WTC11 (cell line): ENCODE results near the gene ANO9. TPM values are rescaled to one million over a fixed set of nuclear protein-coding genes. Genes with fewer than 3 reads are reported as not detected.

ENCODE experiments used
- ATAC-seq: fragments of 200-7000 bp; cut with Tn5 transposase; 2 replicates; pipeline ENCODE4 v1.10.0; 2021; ENCODE audit warnings: mild to moderate bottlenecking, moderate library complexity
- CTCF ChIA-PET: fragments of 300-600 bp; sonication (Branson Sonifier 250); formaldehyde crosslinking; loops from one replicate; lab custom pipeline; 2021; ENCODE audit warnings: antibody characterized with exemption; lab: Charles Lee
- POLR2A ChIA-PET: fragments of 350-600 bp; sonication (Branson Sonifier 250); formaldehyde crosslinking; loops from one replicate; lab custom pipeline; 2021; ENCODE audit warnings: antibody characterized with exemption; lab: Charles Lee
- DNase-seq: peaks from one replicate; pipeline ENCODE4 v3.0.0; 2021; ENCODE audit warnings: low spot score
- H3K27ac Mint-ChIP-seq: 2 replicates; pipeline ENCODE4 v1.8.0; 2021; ENCODE audit warnings: mixed read lengths
- H3K27me3 Mint-ChIP-seq: 2 replicates; pipeline ENCODE4 v1.8.0; 2021; ENCODE audit warnings: low read depth, mild to moderate bottlenecking, moderate library complexity, mixed read lengths
- H3K36me3 Mint-ChIP-seq: 2 replicates; pipeline ENCODE4 v1.8.0; 2021; ENCODE audit warnings: mixed read lengths
- H3K4me1 Mint-ChIP-seq: 2 replicates; pipeline ENCODE4 v1.8.0; 2022; ENCODE audit warnings: mixed read lengths
- H3K4me3 Mint-ChIP-seq: 2 replicates; pipeline ENCODE4 v1.8.0; 2021; ENCODE audit warnings: mild to moderate bottlenecking, moderate library complexity, mixed read lengths
- H3K9me3 Mint-ChIP-seq: 2 replicates; pipeline ENCODE4 v1.8.0; 2021; ENCODE audit warnings: mixed read lengths
- CBFB ChIP-seq: sonication (generic); formaldehyde crosslinking; IDR thresholded peaks from 2 replicates; pipeline ENCODE4 v1.8.1; 2022; ENCODE audit warnings: mild to moderate bottlenecking, low read depth, missing genetic modification reagents
- ELF4 ChIP-seq: sonication (generic); formaldehyde crosslinking; IDR thresholded peaks from 2 replicates; pipeline ENCODE4 v1.8.1; 2022; ENCODE audit warnings: low read depth, mild to moderate bottlenecking, moderate library complexity, missing genetic modification reagents
- ETV6 ChIP-seq: sonication (generic); formaldehyde crosslinking; IDR thresholded peaks from 2 replicates; pipeline ENCODE4 v1.8.1; 2022; ENCODE audit warnings: mild to moderate bottlenecking, missing genetic modification reagents
- MXD4 ChIP-seq: fragments of 250-450 bp; sonication (Bioruptor Pico); IDR thresholded peaks from 2 replicates; pipeline ENCODE4 v1.8.0; 2021; ENCODE audit warnings: mild to moderate bottlenecking, moderate library complexity, borderline replicate concordance
- NFE2L1 ChIP-seq: sonication (generic); formaldehyde crosslinking; IDR thresholded peaks from 2 replicates; pipeline ENCODE4 v1.8.1; 2023; ENCODE audit warnings: missing genetic modification reagents
- OVOL2 ChIP-seq: fragments of 250-450 bp; sonication (Bioruptor Pico); IDR thresholded peaks from 2 replicates; pipeline ENCODE4 v1.9.0; 2021; ENCODE audit warnings: mild to moderate bottlenecking, borderline replicate concordance
- SMAD4 ChIP-seq: sonication (generic); formaldehyde crosslinking; IDR thresholded peaks from 2 replicates; pipeline ENCODE4 v1.8.0; 2022; ENCODE audit warnings: mild to moderate bottlenecking, missing genetic modification reagents
- SP1 ChIP-seq: sonication (generic); formaldehyde crosslinking; conservative IDR thresholded peaks from 2 replicates; pipeline ENCODE4 v1.8.1; 2022; ENCODE audit warnings: missing genetic modification reagents
- TEAD4 ChIP-seq: sonication (generic); formaldehyde crosslinking; IDR thresholded peaks from 2 replicates; pipeline ENCODE4 v1.8.0; 2022; ENCODE audit warnings: mild to moderate bottlenecking, missing genetic modification reagents
- TP53 ChIP-seq: sonication (generic); formaldehyde crosslinking; IDR thresholded peaks from 2 replicates; pipeline ENCODE4 v1.8.1; 2023; ENCODE audit warnings: mild to moderate bottlenecking, missing genetic modification reagents
- ZNF263 ChIP-seq: sonication (generic); formaldehyde crosslinking; IDR thresholded peaks from 2 replicates; pipeline ENCODE4 v1.8.1; 2022; ENCODE audit warnings: low read depth, mild to moderate bottlenecking, moderate library complexity, missing genetic modification reagents
- ZNF423 ChIP-seq: fragments of 250-450 bp; sonication (Bioruptor Pico); IDR thresholded peaks from 2 replicates; pipeline ENCODE4 v2.1.2; 2022; ENCODE audit warnings: mild to moderate bottlenecking, moderate library complexity
- total RNA-seq: library from RNA; stranded (reverse); gene quantifications from 3 replicates; pipeline ENCODE4 v1.2.3, GENCODE V29; 2021
- TF ChIP-seq, protein P1 (sequence below): sonication (generic); formaldehyde crosslinking; IDR thresholded peaks from 2 replicates; pipeline ENCODE4 v1.8.0; 2023; ENCODE audit warnings: missing genetic modification reagents, mild to moderate bottlenecking, borderline replicate concordance
- TF ChIP-seq, protein P2 (sequence below): sonication (generic); formaldehyde crosslinking; IDR thresholded peaks from 2 replicates; pipeline ENCODE4 v1.8.1; 2023; ENCODE audit warnings: mild to moderate bottlenecking, missing genetic modification reagents
- TF ChIP-seq, protein P3 (sequence below): sonication (generic); formaldehyde crosslinking; IDR thresholded peaks from 2 replicates; pipeline ENCODE4 v1.8.0; 2022; ENCODE audit warnings: mild to moderate bottlenecking, missing genetic modification reagents
- TF ChIP-seq, protein P4 (sequence below): sonication (generic); formaldehyde crosslinking; IDR thresholded peaks from 2 replicates; pipeline ENCODE4 v1.8.1; 2023; ENCODE audit warnings: mild to moderate bottlenecking, missing genetic modification reagents, borderline replicate concordance
- TF ChIP-seq, protein P5 (sequence below): sonication (generic); formaldehyde crosslinking; IDR thresholded peaks from 2 replicates; pipeline ENCODE4 v1.8.0; 2022; ENCODE audit warnings: missing genetic modification reagents
- TF ChIP-seq, protein P6 (sequence below): sonication (generic); formaldehyde crosslinking; IDR thresholded peaks from 2 replicates; pipeline ENCODE4 v1.8.0; 2022; ENCODE audit warnings: mild to moderate bottlenecking, missing genetic modification reagents

ANO9 gene
- total RNA-seq, 1 experiment from 2014 or later, result 13.2 TPM

DNA sequence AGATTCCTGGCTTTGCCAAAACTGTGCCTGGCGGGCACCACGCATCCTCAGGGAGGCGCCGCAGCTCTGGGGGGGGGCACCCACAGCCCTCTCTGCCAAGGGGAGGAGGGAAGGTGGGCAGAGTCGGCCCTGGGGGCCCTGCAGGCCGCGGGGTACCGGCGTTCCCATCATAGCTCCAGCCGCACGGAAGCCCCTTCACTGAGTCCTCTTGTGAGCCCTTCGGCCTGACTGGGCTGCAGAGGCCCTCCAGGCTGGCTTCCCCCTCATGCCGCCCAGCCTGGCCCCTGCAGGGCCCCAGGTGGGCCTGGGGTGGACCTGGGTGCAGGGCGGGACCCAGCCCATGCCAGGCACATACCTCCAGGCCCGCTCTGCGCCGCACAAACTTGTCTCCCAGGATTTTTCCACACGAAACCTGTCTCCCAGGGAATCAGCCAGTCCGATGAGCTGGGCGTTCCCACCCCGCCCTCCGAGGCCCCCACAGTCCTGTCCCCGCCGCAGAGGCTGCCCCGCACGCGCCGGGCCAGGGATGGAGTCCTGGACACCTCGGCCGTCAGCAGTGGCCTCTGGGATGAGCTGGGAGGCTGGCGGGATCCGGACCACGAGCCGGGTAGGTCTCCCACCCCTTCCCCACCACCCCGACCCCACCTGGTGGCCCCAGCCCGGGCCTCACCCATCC, 49.6 kb downstream of the ANO9 start:
- TF ChIP-seq, protein P1, sequence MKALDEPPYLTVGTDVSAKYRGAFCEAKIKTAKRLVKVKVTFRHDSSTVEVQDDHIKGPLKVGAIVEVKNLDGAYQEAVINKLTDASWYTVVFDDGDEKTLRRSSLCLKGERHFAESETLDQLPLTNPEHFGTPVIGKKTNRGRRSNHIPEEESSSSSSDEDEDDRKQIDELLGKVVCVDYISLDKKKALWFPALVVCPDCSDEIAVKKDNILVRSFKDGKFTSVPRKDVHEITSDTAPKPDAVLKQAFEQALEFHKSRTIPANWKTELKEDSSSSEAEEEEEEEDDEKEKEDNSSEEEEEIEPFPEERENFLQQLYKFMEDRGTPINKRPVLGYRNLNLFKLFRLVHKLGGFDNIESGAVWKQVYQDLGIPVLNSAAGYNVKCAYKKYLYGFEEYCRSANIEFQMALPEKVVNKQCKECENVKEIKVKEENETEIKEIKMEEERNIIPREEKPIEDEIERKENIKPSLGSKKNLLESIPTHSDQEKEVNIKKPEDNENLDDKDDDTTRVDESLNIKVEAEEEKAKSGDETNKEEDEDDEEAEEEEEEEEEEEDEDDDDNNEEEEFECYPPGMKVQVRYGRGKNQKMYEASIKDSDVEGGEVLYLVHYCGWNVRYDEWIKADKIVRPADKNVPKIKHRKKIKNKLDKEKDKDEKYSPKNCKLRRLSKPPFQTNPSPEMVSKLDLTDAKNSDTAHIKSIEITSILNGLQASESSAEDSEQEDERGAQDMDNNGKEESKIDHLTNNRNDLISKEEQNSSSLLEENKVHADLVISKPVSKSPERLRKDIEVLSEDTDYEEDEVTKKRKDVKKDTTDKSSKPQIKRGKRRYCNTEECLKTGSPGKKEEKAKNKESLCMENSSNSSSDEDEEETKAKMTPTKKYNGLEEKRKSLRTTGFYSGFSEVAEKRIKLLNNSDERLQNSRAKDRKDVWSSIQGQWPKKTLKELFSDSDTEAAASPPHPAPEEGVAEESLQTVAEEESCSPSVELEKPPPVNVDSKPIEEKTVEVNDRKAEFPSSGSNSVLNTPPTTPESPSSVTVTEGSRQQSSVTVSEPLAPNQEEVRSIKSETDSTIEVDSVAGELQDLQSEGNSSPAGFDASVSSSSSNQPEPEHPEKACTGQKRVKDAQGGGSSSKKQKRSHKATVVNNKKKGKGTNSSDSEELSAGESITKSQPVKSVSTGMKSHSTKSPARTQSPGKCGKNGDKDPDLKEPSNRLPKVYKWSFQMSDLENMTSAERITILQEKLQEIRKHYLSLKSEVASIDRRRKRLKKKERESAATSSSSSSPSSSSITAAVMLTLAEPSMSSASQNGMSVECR (CRISPR knock-in tag), result no peak
- no peak for TF ChIP-seq OVOL2
- no peak for TF ChIP-seq NFE2L1 (CRISPR knock-in tag)
- TF ChIP-seq ELF4 (CRISPR knock-in tag), result no peak
- no peak overlapping the region for H3K27ac Mint-ChIP-seq
- ChIA-PET CTCF (interaction anchor here (0.8 to 1.6 kb wide), 4 partner anchors 15 to 56 kb away, joined by 3 to 8 read pairs (median 5); no protein-coding TSS in a partner anchor), POLR2A (no interaction called here)
- no peak for DNase-seq
- peaks cover 6% of the 10 kb centered on the region for H3K4me1 Mint-ChIP-seq
- H3K9me3 Mint-ChIP-seq, result peaks cover 3% of the 10 kb centered on the region
- ATAC-seq, result no peak
- no peak overlapping the region for H3K4me3 Mint-ChIP-seq
- H3K36me3 Mint-ChIP-seq, result 0 out of 2 replicates have a peak, but pooled peaks cover 1% of the 10 kb centered on the region
- H3K27me3 Mint-ChIP-seq, result peaks cover 10% of the 10 kb centered on the region

DNA sequence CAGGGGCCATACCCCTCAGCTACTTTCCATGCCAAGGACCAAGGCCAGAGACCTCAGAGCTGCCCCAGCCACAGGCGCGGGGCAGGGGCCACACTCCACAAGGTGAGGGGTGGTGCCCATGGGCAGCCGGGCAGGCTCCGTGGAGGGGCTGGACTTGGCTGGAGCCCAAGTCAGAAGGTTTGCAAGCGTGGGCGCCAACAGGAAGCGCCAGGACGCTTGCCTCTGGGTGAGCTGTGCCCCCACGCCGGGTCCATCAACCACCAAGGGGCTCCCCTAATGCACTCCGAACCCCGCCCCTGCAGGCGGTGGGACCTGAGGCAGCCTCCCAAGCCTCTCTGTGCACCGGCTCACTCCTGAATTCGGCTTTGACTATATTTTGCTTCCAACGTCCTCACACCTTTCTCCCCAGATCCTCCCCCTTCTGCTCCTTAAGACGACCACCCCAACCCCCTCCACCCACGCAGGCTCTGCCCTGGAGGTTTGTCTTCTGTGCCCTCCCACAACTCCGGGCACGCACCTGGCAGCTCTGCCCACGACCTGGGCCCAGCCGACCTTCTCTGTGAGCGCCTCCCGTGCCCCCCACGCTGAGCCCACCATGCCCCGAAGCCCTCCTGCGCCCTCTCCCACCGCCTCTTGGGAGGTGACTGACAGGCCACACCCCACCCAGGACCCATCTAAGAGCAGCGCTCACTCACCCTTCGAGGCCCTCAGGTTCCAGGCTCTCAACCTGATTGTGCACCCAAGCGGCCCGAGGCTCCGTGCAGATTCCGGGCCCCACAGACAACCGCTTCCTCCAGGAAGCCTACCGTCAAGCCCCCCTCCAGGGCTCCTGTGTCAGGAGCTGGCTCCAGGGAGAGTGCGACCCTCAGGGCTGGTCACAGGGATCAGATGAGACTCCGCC, 50.4 kb downstream of the ANO9 start:
- TF ChIP-seq TP53 (CRISPR knock-in tag) (no peak), CBFB (no peak), ETV6 (CRISPR knock-in tag) (no peak), SP1 (CRISPR knock-in tag) (no peak), ZNF423 (no peak), ZNF263 (CRISPR knock-in tag) (no peak), NFE2L1 (CRISPR knock-in tag) (no peak), ELF4 (CRISPR knock-in tag) (no peak), MXD4 (CRISPR knock-in tag) (no peak), TEAD4 (no peak), SMAD4 (CRISPR knock-in tag) (no peak)
- TF ChIP-seq, protein P2, sequence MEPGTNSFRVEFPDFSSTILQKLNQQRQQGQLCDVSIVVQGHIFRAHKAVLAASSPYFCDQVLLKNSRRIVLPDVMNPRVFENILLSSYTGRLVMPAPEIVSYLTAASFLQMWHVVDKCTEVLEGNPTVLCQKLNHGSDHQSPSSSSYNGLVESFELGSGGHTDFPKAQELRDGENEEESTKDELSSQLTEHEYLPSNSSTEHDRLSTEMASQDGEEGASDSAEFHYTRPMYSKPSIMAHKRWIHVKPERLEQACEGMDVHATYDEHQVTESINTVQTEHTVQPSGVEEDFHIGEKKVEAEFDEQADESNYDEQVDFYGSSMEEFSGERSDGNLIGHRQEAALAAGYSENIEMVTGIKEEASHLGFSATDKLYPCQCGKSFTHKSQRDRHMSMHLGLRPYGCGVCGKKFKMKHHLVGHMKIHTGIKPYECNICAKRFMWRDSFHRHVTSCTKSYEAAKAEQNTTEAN (CRISPR knock-in tag), result no peak
- TF ChIP-seq, protein P3, sequence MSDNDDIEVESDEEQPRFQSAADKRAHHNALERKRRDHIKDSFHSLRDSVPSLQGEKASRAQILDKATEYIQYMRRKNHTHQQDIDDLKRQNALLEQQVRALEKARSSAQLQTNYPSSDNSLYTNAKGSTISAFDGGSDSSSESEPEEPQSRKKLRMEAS (CRISPR knock-in tag), result no peak
- TF ChIP-seq, protein P4, sequence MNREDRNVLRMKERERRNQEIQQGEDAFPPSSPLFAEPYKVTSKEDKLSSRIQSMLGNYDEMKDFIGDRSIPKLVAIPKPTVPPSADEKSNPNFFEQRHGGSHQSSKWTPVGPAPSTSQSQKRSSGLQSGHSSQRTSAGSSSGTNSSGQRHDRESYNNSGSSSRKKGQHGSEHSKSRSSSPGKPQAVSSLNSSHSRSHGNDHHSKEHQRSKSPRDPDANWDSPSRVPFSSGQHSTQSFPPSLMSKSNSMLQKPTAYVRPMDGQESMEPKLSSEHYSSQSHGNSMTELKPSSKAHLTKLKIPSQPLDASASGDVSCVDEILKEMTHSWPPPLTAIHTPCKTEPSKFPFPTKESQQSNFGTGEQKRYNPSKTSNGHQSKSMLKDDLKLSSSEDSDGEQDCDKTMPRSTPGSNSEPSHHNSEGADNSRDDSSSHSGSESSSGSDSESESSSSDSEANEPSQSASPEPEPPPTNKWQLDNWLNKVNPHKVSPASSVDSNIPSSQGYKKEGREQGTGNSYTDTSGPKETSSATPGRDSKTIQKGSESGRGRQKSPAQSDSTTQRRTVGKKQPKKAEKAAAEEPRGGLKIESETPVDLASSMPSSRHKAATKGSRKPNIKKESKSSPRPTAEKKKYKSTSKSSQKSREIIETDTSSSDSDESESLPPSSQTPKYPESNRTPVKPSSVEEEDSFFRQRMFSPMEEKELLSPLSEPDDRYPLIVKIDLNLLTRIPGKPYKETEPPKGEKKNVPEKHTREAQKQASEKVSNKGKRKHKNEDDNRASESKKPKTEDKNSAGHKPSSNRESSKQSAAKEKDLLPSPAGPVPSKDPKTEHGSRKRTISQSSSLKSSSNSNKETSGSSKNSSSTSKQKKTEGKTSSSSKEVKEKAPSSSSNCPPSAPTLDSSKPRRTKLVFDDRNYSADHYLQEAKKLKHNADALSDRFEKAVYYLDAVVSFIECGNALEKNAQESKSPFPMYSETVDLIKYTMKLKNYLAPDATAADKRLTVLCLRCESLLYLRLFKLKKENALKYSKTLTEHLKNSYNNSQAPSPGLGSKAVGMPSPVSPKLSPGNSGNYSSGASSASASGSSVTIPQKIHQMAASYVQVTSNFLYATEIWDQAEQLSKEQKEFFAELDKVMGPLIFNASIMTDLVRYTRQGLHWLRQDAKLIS (CRISPR knock-in tag), result no peak
- TF ChIP-seq, protein P5, sequence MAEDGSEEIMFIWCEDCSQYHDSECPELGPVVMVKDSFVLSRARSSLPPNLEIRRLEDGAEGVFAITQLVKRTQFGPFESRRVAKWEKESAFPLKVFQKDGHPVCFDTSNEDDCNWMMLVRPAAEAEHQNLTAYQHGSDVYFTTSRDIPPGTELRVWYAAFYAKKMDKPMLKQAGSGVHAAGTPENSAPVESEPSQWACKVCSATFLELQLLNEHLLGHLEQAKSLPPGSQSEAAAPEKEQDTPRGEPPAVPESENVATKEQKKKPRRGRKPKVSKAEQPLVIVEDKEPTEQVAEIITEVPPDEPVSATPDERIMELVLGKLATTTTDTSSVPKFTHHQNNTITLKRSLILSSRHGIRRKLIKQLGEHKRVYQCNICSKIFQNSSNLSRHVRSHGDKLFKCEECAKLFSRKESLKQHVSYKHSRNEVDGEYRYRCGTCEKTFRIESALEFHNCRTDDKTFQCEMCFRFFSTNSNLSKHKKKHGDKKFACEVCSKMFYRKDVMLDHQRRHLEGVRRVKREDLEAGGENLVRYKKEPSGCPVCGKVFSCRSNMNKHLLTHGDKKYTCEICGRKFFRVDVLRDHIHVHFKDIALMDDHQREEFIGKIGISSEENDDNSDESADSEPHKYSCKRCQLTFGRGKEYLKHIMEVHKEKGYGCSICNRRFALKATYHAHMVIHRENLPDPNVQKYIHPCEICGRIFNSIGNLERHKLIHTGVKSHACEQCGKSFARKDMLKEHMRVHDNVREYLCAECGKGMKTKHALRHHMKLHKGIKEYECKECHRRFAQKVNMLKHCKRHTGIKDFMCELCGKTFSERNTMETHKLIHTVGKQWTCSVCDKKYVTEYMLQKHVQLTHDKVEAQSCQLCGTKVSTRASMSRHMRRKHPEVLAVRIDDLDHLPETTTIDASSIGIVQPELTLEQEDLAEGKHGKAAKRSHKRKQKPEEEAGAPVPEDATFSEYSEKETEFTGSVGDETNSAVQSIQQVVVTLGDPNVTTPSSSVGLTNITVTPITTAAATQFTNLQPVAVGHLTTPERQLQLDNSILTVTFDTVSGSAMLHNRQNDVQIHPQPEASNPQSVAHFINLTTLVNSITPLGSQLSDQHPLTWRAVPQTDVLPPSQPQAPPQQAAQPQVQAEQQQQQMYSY, result no peak
- TF ChIP-seq, protein P6, sequence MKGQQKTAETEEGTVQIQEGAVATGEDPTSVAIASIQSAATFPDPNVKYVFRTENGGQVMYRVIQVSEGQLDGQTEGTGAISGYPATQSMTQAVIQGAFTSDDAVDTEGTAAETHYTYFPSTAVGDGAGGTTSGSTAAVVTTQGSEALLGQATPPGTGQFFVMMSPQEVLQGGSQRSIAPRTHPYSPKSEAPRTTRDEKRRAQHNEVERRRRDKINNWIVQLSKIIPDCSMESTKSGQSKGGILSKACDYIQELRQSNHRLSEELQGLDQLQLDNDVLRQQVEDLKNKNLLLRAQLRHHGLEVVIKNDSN (CRISPR knock-in tag), result no peak
- H3K27ac Mint-ChIP-seq, result no peak overlapping the region
- no peak overlapping the region for H3K4me3 Mint-ChIP-seq
- peaks cover 6% of the 10 kb centered on the region for H3K4me1 Mint-ChIP-seq
- POLR2A ChIA-PET, result no interaction called here
- H3K9me3 Mint-ChIP-seq, result peaks cover 12% of the 10 kb centered on the region
- CTCF ChIA-PET, result interaction anchor here (1.3 to 2.1 kb wide), 8 partner anchors 16 to 175 kb away, joined by 3 to 15 read pairs (median 6); partner anchors contain the start of gene PTDSS2
- peaks cover 9% of the 10 kb centered on the region for H3K36me3 Mint-ChIP-seq
- DNase-seq (no peak), ATAC-seq (no peak)
- peaks cover 17% of the 10 kb centered on the region for H3K27me3 Mint-ChIP-seq
